ENCODE results near the gene FBXL7. TPM values are rescaled to one million over a fixed set of nuclear protein-coding genes. Genes with fewer than 3 reads are reported as not detected.

FBXL7 gene
- polyA plus RNA-seq, 1 donor (not counting 4 experiments of a cell fraction or from before 2014, with no cell fraction given): 0.22 TPM

- dilution Hi-C loops (cut with MboI; ENCODE audit: extremely low pct_ligation_motif_present, low sequenced_read_pairs): no loop called here
- FAIRE-seq (no peak), DNase-seq (ENCODE audit: low read depth, low spot score) (no peak)
- Histone ChIP-seq H3K79me2 (ENCODE audit: control insufficient read depth, insufficient read depth, low read length) (no peaks in the 10 kb centered on the region), H3K36me3 (ENCODE audit: control insufficient read depth in 2 of 2, extremely low read depth in 1 of 2, insufficient read depth in 2 of 2, low read length in 2 of 2) (no peaks in the 10 kb centered on the region), H3K9me1 (ENCODE audit: control insufficient read depth, extremely low read depth, insufficient read depth, low read length) (no peaks in the 10 kb centered on the region), H3K4me2 (ENCODE audit: control insufficient read depth, extremely low read depth, insufficient read depth, low read depth, low read length) (no peak overlapping the region), H3K27ac (ENCODE audit: control insufficient read depth, insufficient read depth, low read length) (no peak overlapping the region), H2AFZ (ENCODE audit: control insufficient read depth, low read length) (no peak overlapping the region), H4K20me1 (ENCODE audit: control insufficient read depth, extremely low read depth, insufficient read depth, low read length) (no peaks in the 10 kb centered on the region), H3K4me1 (ENCODE audit: control insufficient read depth, extremely low read depth, insufficient read depth, low read length) (no peaks in the 10 kb centered on the region), H3K9ac (ENCODE audit: control insufficient read depth, extremely low read depth, insufficient read depth, low read length) (no peak overlapping the region), H3K4me3 (ENCODE audit: control insufficient read depth in 2 of 3, extremely low read depth in 1 of 3, insufficient read depth in 2 of 3, low read depth in 1 of 3, low read length in 3 of 3) (no peak overlapping the region), H3K9me3 (ENCODE audit: control insufficient read depth, low read depth, low read length) (no peaks in the 10 kb centered on the region), H3K27me3 (ENCODE audit: control insufficient read depth, extremely low read depth, insufficient read depth, low read length) (no peaks in the 10 kb centered on the region)
- no peak for TF ChIP-seq CTCF (optimal IDR thresholded peaks at IDR 0.05 in 1 of 3, IDR thresholded peaks at IDR 0.05 in 1 of 3, conservative IDR thresholded peaks at IDR 0.05 in 1 of 3; ENCODE audit: extremely low read depth in 1 of 3, insufficient read depth in 2 of 3, low read length in 3 of 3)
- no peak for TF ChIP-seq EZH2 (IDR thresholded peaks at IDR 0.05; ENCODE audit: low read length)
Measured at GRCh38 chr5:15640116-15640515, 140.1 kb downstream of the FBXL7 start.

- no peaks in the 10 kb centered on the region for H3K9me3 ChIP-seq (ENCODE audit: control insufficient read depth, low read depth, low read length)
- no peak for TF ChIP-seq EZH2 (IDR thresholded peaks at IDR 0.05; ENCODE audit: low read length)
- TF ChIP-seq CTCF (optimal IDR thresholded peaks at IDR 0.05 in 1 of 3, IDR thresholded peaks at IDR 0.05 in 1 of 3, conservative IDR thresholded peaks at IDR 0.05 in 1 of 3; ENCODE audit: extremely low read depth in 1 of 3, insufficient read depth in 2 of 3, low read length in 3 of 3): no peak
- FAIRE-seq: no peak
- no peaks in the 10 kb centered on the region for H3K79me2 ChIP-seq (ENCODE audit: control insufficient read depth, insufficient read depth, low read length)
- H3K4me3 ChIP-seq (ENCODE audit: control insufficient read depth in 2 of 3, extremely low read depth in 1 of 3, insufficient read depth in 2 of 3, low read depth in 1 of 3, low read length in 3 of 3): no peak overlapping the region
- no peak overlapping the region for H3K27ac ChIP-seq (ENCODE audit: control insufficient read depth, insufficient read depth, low read length)
- no peaks in the 10 kb centered on the region for H4K20me1 ChIP-seq (ENCODE audit: control insufficient read depth, extremely low read depth, insufficient read depth, low read length)
- H3K9ac ChIP-seq (ENCODE audit: control insufficient read depth, extremely low read depth, insufficient read depth, low read length): no peak overlapping the region
- no peaks in the 10 kb centered on the region for H3K27me3 ChIP-seq (ENCODE audit: control insufficient read depth, extremely low read depth, insufficient read depth, low read length)
- H3K36me3 ChIP-seq (ENCODE audit: control insufficient read depth in 2 of 2, extremely low read depth in 1 of 2, insufficient read depth in 2 of 2, low read length in 2 of 2): no peaks in the 10 kb centered on the region
- dilution Hi-C loops (cut with MboI; ENCODE audit: extremely low pct_ligation_motif_present, low sequenced_read_pairs): no loop called here
- no peak for DNase-seq (ENCODE audit: low read depth, low spot score)
- no peaks in the 10 kb centered on the region for H3K4me1 ChIP-seq (ENCODE audit: control insufficient read depth, extremely low read depth, insufficient read depth, low read length)
- H3K4me2 ChIP-seq (ENCODE audit: control insufficient read depth, extremely low read depth, insufficient read depth, low read depth, low read length): no peak overlapping the region
- no peak overlapping the region for H2AFZ ChIP-seq (ENCODE audit: control insufficient read depth, low read length)
- H3K9me1 ChIP-seq (ENCODE audit: control insufficient read depth, extremely low read depth, insufficient read depth, low read length): no peaks in the 10 kb centered on the region
Measured at GRCh38 chr5:15643731-15644130, 143.8 kb downstream of the FBXL7 start.
